GM18499 (cell line): ENCODE measurements around the gene IGFBP2.
"Not testable (repeated sequence)": the region's sequence is repeated elsewhere in the genome, so short reads cannot be mapped to it uniquely, and the experiment has no call there.

Experiments
- ATAC-seq: cut with Tn5 transposase; IDR thresholded peaks from one replicate; pipeline ENCODE4 v1.9.1; 2021; ENCODE audit warnings: moderate number of reproducible peaks; ENCODE audit not compliant: insufficient read depth, unreplicated experiment

The IGFBP2 gene, protein sequence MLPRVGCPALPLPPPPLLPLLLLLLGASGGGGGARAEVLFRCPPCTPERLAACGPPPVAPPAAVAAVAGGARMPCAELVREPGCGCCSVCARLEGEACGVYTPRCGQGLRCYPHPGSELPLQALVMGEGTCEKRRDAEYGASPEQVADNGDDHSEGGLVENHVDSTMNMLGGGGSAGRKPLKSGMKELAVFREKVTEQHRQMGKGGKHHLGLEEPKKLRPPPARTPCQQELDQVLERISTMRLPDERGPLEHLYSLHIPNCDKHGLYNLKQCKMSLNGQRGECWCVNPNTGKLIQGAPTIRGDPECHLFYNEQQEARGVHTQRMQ

DNA sequence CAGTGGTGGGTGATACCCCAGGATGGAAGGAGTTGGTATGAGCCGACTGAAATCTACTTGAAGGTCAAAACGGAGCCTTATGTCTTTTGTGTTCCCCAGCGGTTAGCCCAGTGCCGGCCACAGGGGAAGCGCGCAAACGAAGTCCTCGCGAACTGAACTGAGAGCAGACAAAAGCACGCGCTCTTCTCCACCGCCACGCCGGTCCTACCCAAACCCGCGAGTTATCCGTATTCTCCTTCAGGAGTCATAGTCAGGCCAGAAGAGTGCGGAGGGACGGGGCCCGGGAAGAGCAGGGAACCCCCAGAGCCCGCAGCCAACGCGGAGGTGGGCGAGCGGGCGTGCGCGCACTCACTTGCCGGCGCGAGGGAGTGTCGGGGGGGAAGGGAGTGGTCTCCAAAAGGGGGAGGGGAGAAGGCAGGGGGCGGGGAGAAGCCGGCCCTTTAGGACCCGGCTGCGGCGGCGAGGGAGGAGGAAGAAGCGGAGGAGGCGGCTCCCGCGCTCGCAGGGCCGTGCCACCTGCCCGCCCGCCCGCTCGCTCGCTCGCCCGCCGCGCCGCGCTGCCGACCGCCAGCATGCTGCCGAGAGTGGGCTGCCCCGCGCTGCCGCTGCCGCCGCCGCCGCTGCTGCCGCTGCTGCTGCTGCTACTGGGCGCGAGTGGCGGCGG lies at the start of gene IGFBP2:
TSS of gene IGFBP2 (plus strand) at position 469 of the 664 bp plus-strand sequence. CDS start at position 573, 104 bp downstream.
- ATAC-seq, result no peak

DNA sequence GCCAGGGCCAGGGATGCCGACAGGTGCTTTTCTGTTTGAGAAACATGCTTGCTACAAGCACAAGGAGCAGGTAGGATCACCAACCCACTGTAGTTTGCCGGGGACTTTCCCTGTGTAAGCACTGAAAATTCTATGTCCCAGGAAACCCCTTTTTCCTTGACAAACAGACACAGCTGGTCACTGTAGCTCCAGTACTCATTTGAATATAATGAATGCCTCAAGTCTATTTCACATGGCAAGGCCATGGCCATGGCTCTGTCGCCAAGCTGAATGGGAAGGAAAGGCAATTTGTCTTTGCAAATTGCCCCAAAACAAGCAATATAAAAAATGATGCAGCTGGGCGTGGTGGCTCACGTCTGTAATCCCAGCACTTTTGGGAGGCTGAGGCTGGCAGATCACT lies 49.6 kb upstream of the IGFBP2 start:
- no peak for ATAC-seq

DNA sequence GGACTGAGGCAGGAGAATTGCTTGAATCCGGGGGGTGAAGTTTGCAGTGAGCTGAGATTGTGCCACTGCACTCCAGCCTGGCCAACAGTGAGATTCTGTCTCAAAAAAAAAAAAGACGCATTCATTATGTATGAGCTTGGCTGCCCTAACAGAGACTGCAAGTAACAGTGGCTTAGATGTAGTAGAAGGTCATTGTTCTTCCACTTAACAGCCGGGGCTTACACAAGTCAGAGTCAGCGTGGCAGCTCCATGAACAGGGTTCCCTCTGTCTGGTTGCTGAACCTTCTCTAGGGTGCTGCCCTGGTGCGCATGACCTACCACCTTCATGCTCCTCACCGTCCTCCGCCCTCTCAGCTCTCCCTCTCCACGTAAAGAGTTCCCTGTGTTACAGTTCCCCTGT lies 49.1 kb upstream of the IGFBP2 start:
- no peak for ATAC-seq

DNA sequence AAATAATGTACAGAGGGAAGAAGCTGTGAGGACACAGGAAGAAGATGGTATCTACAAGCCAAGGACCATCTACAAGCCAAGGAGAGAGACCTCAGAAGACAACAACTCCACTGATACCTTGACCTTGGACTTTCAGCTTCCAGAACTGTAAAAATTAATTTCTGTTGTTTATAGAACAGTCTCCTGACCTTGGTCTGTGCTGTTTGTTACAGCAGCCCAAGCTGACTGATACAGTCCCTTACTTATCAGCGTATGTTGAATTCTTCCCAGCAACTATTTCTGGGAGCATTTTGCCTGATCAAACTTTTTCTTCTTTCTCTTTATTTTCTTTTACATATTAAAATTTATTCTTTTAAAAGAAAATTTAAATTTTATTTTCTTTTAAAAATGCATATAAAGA lies 47.8 kb upstream of the IGFBP2 start:
- no peak for ATAC-seq

DNA sequence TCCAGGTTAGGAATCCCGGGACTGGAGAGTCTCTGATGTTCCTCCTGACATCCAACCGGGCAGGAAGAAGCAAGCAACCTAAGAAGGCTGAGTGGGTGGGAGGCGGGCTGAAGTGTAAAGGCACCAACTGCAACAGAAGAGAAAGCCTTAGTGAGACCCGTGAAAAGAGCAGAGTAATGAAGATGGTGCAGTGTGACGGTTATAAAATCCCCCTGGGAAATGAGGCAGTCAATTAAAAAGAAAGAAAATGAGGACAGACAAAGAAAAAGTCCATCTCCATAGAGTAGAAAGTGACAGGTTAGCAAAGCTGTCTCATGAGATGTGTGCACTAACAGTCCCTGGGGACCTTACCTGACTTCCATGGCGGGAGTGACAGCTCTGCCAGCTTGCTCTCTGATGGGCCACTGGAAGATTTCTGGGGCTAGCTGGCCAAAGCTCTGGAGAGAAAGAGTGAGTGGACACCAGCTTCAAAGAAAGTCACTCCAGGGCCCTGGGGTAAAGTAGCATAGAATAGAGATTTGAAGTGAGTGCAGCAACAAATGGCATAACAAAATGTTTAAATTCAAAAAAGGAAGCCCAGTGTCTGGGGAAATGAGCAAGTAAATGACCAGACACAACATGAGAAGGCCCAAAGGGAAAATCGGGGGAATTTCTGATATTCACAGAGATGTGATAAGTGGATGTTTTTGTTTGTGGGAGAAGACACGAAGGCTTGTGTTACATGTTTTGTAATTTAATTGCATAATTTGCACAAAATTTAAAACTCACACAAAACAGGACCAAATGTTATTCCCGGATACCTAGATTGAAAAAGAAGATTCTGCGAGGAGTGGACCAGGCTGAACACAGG lies 44.1 kb upstream of the IGFBP2 start:
- no peak for ATAC-seq

DNA sequence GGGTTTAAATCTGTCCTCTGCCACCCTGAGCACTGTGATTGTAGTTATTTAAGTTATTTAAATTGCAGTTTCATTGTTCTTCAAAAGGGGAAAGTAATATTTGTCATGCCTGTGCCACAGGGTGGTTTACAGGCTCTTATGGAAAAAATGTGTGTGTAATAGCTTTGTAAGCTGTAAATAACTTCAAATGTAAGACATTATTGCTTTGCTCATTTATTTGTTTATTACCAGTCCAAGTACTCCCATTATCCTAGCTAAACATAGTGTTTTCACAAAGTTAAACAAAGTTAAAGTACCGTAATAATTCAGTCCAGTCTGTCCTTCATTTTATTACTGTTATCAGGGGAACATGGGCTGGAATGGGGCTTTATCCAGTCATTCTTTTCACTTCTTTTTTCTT lies 43.4 kb upstream of the IGFBP2 start:
- ATAC-seq, result no peak

DNA sequence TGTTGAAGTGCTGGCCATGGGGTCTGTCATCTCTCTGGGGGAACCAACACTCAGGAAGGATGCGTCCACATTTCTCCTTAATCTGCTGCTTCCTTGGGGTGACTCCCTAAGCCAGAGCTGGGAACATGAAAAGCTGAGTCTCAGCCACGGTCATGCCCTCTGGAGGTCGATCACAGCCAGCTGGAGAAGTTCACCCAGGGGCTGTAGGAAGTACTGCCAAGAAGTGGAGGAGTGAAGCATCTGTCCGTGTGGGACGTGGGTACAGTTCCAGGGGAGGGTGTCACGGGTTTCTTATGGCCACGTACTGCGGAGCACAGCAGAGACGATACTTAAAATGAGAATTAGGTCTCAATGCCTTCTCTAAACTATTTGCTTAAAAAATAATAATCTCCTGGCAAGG lies 42.4 kb upstream of the IGFBP2 start:
- no peak for ATAC-seq

DNA sequence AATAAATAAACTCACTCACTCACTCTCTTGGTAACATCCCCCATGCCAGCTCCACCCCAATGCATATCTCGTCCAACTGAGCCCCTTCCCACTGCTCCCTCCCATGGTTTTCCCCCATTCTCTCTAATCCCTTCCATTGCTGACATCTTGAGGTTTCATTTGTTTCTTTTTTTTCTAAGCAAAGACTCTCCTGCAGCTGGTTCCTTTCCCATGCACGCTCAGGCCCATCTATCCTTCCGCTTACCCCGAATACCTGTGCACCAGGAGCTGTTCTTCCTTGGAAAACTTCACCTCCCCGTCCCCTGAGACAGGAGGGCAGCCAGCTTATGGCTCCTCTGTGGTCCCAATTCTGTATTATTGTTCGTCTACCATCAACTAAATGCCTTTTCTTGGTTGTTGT lies 41.7 kb upstream of the IGFBP2 start:
- no peak for ATAC-seq

DNA sequence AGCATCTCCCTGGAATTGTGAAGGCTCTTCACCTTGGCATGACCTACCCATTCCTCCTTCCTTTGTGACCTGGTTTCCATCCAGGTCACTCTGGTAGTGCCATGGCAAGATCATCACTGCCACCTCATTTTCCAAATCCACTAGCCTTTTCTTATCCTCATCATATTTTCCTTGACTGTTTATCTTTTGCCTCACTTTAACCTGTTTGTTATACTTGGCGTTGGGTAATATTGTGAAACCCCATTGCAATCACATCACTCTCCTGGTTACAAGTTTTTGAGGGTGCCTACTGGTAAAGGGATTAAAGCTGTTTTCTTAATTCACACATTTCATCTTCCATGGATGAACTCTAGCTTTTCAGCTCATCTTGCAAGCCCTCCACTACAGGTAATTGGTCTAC lies 39.1 kb upstream of the IGFBP2 start:
- ATAC-seq, result no peak

DNA sequence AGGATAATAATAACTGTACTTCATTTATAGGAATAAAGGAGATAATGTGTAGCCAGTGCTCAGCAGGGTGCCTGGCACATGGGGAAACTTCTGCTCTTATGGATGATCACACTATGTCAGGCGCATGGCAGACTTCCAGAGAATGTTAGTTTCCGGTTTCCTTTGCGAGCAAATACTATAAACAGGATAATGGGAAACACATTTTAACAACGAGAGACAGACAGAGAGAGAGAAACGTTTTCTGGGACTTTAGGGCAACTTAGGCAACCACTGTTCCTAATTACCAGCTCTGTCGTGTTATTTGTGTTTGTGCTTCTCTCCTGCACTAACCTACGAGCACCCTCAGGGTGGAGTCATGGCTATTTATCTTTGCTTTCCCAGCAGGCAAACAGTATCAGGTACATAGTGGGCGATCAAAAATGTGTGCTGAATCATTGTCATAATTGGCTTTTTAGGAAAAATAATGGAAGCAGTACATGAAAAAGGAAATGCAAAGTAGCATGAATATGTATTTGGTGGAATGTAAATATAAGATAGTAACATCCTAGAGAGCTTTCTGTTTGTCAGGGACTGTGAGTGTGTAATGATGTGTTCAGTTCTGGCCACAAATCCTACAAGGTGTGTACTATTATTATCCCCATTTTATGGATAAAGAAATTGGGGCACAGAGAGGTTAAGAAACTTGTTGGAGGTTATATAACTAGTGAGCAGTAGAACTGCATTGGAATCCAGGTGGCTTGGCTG lies 36.8 kb upstream of the IGFBP2 start:
- no peak for ATAC-seq

DNA sequence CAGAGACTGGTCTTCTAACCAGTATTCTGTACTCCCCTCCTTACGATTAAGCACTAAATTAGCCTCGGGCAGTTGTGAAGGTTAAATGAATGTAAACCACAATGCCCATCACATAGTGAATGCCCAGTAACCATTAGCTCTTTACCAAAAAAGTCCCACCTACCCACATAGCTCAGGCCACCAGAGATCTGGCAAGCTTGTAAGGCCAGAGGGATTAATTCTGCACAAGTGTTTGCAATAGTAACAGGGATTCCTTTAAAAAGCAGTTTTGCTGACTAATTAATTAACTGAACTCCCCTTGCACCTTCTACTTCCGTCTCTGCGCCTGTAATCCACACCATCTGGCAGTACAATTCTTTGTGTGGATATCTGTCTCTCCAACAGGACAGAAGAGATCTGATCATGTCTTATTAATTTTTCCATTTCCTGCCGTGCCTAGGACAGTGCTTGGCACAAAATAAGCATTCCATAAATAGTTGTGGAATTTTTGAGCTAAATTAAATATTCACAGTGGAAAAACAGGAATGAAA lies 36.2 kb upstream of the IGFBP2 start:
- no peak for ATAC-seq

DNA sequence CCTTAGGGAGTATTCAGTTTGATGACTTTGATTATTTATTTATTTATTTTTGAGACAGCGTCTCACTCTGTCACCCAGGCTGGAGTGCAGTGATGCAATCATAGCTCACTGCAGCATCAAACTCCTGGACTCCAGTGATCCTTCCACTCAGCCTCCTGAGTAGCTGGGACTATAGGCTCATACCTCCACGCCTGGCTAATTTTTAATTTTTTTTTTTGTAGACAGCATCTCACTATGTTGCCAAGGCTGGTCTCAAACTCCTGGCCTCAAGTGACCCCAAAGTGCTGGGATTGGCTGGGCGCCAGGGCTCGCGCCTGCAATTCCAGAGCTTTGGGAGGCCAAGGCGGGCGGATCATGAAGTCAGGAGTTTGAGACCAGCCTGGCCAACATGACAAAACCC lies 35.4 kb upstream of the IGFBP2 start:
- not testable (repeated sequence) for ATAC-seq

DNA sequence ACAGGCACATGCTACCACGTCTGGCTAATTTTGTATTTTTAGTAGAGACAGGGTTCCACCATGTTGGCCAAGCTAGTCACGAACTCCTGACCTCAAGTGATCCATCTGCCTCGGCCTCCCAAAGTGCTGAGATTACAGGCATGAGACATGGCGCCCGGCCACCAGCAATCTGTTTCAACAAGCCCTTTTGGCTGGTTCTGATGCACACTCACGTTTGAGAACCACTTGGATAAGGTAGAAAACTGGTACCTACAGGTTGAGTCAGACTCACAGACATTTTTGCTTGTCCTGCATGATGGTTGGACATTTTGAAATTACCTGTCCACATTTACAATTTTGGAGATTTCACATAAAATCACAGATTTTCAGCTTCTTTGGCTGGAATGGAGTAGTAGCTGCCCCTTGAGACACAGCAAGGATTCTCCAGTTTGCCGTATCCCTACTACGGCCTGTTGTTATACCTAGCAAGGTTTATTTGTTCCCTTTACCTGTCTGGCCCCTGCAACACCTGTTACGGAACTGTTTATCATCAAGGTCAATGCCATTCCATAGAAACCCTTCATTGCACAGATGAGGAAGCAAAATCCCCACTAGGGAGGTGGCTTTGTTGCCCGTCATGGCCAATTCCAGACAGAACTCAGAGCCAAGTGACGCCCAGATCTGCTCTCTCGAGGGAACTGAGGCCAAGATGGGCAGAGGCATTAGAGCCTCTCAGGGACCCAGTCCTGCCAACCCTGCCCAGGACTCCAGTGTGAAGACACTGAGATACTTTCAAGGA lies 31.4 kb upstream of the IGFBP2 start:
- no peak for ATAC-seq

DNA sequence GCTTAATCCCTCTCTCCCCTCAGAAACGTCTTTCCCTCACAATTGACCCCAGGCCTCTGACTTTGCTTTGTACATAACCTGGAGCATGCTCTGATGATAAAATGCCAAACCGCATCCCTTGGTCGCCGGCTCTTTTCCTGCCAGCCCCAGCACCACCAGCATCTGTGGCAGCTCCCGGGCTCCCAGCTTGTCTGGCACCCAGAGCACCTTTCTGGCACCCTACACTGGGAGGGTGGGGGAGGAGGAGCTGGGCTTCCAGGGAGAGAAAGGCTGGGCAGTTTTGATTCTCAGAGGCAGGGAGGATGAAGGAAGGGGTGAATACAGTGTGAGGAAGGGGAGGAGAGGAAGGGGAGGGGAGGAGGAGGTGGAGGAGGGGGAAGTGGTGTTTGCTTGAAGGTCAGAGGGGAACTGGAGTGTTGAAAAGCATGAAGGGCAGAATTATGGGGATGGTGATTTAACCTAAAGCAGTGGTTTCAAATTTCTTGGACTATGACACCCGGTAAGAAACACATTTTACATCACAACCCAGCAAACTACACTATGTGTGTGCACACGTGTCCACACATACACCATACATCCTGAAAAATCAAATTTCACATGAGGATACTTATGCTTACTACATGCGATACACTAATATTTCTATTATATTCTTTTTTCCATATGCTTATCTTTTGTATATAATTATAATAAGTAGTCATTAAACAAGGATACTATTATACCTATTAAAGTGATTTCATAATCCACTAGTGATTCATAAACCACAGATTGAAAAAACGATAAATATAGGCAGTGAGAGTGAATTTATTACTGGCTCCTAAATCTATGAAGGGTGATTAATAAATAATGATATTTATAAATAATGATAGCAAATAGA lies 30.0 kb upstream of the IGFBP2 start:
- ATAC-seq, result no peak

DNA sequence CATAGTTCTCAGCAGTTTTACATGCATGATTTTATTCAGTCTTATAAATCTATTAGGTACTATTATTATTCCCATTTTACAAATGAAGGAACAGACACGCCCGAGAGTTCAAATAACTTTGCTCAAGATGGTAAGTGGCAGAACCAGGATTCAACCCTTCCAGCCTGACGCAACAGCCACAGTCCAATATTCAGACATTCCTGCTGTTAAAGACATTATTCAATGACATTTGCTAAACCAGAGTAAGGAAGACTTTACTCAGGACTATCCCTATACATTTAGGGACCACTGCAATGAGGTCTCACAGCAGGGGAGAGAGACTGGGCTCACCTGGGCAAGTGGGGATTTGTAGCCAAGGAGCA lies 29.4 kb upstream of the IGFBP2 start:
- no peak for ATAC-seq

DNA sequence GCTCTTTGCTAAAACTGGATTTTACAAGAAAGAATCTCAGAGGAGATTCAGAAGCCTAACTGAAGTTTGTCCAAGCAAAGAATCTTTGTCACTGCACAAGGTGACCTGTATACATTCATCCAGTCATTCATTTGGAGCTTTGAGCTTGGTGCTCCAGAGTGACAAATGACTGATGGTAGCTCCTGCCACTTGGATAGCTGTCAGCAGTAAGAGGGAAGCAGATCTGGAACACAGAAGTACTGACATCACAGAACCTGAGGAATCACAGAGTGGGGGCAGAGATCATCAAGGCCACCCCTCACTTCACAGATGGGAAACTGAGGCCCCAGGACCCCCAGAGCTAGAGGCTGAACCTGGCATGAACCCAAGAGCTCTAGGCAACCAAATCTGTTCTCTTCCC lies 28.8 kb upstream of the IGFBP2 start:
- ATAC-seq, result no peak

DNA sequence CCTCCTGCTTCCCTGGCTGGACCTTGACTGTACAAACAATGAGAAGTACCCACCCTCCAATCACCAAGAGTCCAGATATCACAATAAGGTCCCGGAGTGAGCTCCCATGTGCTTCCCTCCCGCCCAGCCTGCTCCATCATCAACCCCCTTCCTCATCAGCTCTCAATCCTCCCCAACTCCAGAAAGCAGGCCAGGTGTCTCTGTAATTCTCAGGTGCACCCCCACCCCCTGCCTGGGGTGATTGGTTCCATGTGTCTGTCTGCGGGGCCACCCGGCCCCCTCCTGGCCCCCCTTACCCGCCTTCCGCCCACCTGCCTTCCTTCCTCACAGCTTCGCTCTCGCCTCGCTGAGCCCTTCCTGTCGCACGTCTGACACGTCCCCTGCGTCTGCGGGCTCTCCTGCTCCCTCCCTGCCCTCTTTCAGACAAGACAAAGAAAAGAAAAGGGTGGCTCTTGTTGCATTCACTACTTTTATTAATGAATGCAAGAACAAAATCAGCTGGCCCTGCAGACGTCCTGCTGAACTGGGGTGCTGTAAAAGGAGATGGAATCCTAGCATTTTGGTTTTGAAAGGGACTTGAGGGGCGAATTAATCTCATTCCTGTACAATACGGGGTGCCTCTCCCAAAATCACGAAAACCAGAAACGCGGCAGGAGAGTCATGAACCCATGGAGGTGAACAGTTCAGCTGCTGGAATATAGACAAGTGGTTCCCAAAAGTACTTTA lies 26.5 kb upstream of the IGFBP2 start:
- ATAC-seq, result no peak

DNA sequence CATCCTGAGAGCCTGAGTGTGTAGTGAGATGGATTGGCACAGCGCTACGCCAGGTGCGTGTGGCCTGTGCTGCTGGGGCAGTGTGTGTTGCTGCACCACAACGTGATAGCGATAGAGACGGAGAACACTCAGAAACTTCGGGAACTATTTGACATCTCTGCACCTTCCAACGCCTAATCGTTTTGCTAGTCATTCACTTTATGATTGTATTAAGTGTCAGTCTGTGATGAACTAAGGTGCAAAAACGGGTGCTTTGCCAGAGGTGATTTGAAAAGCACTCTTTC lies 26.0 kb upstream of the IGFBP2 start:
- ATAC-seq, result no peak
